Esophagus muscularis mucosa (tissue), 4 donors: ENCODE data around the gene TBC1D22A. TPM values are rescaled to one million over a fixed set of nuclear protein-coding genes. Genes with fewer than 3 reads are reported as not detected.

Source experiments
- DNase-seq: peaks from one replicate; pipeline ENCODE4 v3.0.0-alpha.2; 2017; ENCODE audit errors: extremely low spot score
- H3K27ac ChIP-seq, 4 donors: fragments of 200-600 bp; sonication (generic); replicated peaks in 1 of 4; 1 replicate in 3 of 4; 2 replicates in 1 of 4; pipeline ENCODE4 v1.5.1; 2016 to 2019; ENCODE audit warnings: mild to moderate bottlenecking in 1 of 4
- H3K27me3 ChIP-seq, 4 donors: fragments of 200-600 bp; sonication (generic); one replicate each; pipeline versions ENCODE4 v1.5.1 to v1.6.0; 2016 to 2019
- H3K36me3 ChIP-seq, 4 donors: fragments of 200-600 bp; sonication (generic); one replicate each; pipeline ENCODE4 v1.5.1; 2016 to 2019
- H3K4me1 ChIP-seq, 4 donors: fragments of 200-600 bp; sonication (generic); one replicate each; pipeline ENCODE4 v1.5.1; 2016 to 2019
- H3K4me3 ChIP-seq, 4 donors: fragments of 200-600 bp; sonication (generic); 1 replicate in 2 of 4; 2 replicates in 2 of 4; pipeline ENCODE4 v1.5.1; 2016 to 2019; ENCODE audit warnings: mild to moderate bottlenecking in 4 of 4, moderate library complexity in 1 of 4
- H3K9me3 ChIP-seq, 4 donors: fragments of 200-600 bp; sonication (generic); 1 replicate in 3 of 4; 2 replicates in 1 of 4; pipeline ENCODE4 v1.5.1; 2016 to 2019
- EP300 ChIP-seq: sonication (generic); formaldehyde crosslinking; IDR thresholded peaks from one replicate; pipeline ENCODE4 v1.6.1; 2017; ENCODE audit warnings: antibody characterized with exemption
- POLR2A ChIP-seq: fragments of 450-650 bp; IDR thresholded peaks from one replicate; pipeline ENCODE4 v1.6.1; 2017; ENCODE audit warnings: antibody characterized with exemption, moderate library complexity, mild to moderate bottlenecking, low read depth
- POLR2AphosphoS5 ChIP-seq, 2 donors: sonication (generic); formaldehyde crosslinking; IDR thresholded peaks; one replicate each; pipeline ENCODE4 v1.6.1; 2017; ENCODE audit warnings: antibody characterized with exemption in 2 of 2
- WGBS: methylation state at CpG from one replicate; pipeline ENCODE4 v1.1.5; 2018; 5-methylcytosine and 5-hydroxymethylcytosine counted together
- intact Hi-C: fragments of 100-400 bp; cut with DNase I; formaldehyde crosslinking; loops from one replicate; pipeline ENCODE4 v1.15.1; 2023
- total RNA-seq, 4 donors: library from RNA; depleted of rRNA; stranded (reverse); fragments of >200 nt; gene quantifications; one replicate each; pipeline versions ENCODE4 v1.1.0 to v1.2.1, GENCODE V29; 2016
- TF ChIP-seq, protein P1 (sequence below), 3 experiments: fragments of 200-600 bp in 2 of 3; fragments of 450-650 bp in 1 of 3; sonication (generic) in 2 of 3; IDR thresholded peaks; one replicate each; pipeline ENCODE4 v1.5.1; 2017 to 2019; ENCODE audit warnings: antibody characterized with exemption in 3 of 3, mild to moderate bottlenecking in 2 of 3, moderate library complexity in 1 of 3

Gene TBC1D22A
- total RNA-seq, 4 donors from 2014 or later, result 15.2 to 20.7 (median 18.8) TPM

GRCh38 chr22:46795845-46796565, 33.6 kb downstream of the TBC1D22A start:
- DNase-seq, result no peak
- Histone ChIP-seq H3K4me3 (no peak overlapping the region), H3K4me1 (peaks cover 19 to 29% (median 23%) of the 10 kb centered on the region in 4 donors), H3K9me3 (no peaks in the 10 kb centered on the region), H3K36me3 (peaks cover 17 to 81% (median 63%) of the 10 kb centered on the region in 4 donors), H3K27ac (no peak overlapping the region), H3K27me3 (no peaks in the 10 kb centered on the region)
- TF ChIP-seq, protein P1, sequence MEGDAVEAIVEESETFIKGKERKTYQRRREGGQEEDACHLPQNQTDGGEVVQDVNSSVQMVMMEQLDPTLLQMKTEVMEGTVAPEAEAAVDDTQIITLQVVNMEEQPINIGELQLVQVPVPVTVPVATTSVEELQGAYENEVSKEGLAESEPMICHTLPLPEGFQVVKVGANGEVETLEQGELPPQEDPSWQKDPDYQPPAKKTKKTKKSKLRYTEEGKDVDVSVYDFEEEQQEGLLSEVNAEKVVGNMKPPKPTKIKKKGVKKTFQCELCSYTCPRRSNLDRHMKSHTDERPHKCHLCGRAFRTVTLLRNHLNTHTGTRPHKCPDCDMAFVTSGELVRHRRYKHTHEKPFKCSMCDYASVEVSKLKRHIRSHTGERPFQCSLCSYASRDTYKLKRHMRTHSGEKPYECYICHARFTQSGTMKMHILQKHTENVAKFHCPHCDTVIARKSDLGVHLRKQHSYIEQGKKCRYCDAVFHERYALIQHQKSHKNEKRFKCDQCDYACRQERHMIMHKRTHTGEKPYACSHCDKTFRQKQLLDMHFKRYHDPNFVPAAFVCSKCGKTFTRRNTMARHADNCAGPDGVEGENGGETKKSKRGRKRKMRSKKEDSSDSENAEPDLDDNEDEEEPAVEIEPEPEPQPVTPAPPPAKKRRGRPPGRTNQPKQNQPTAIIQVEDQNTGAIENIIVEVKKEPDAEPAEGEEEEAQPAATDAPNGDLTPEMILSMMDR (IDR thresholded peaks at IDR 0.05), result no peak
- TF ChIP-seq EP300, result no peak
- no peak for TF ChIP-seq POLR2A
- no peak for TF ChIP-seq POLR2AphosphoS5 (IDR thresholded peaks at IDR 0.05)
- intact Hi-C loops, result no loop called here
- 90% methylated on average over 15 of the region's 15 CpGs for WGBS

DNA sequence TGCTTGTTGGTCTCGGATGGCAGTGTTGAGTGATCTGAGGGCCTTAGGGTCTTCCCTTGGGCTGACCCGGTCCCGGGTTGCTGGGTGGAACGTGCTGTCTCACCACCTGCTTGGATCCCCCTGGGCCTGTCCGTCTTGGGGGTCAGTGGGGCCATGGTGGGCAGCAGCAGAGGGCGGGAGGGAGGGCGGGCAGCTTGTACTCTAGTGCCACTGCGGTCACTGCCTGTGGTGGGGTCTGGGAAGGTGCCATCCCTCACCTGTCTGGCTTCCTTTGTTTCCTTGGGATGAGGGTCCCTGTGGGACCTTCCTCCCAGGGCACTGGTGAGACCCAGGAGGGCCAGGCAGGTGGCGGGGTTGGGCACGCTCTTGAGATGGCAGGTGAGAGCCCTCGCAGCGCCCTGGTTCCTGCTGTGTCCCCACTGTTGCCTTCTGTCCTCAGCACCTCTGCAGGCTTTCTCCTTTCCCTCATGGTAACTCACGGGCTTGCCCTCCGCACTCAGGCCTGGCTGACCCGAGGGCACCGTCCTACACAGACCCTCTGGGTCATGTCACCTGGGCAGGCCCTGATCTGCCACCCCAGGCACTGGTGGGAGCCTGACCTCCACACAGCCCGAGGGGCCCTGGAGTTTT, 34.2 kb downstream of the TBC1D22A start:
- 96% methylated on average over 11 of the region's 17 CpGs for WGBS
- H3K27me3 ChIP-seq, result no peaks in the 10 kb centered on the region
- no peaks in the 10 kb centered on the region for H3K9me3 ChIP-seq
- DNase-seq, result no peak
- H3K4me3 ChIP-seq, result no peak overlapping the region
- TF ChIP-seq, protein P1 (IDR thresholded peaks at IDR 0.05), result no peak
- TF ChIP-seq POLR2AphosphoS5 (IDR thresholded peaks at IDR 0.05) (no peak), POLR2A (no peak), EP300 (no peak)
- intact Hi-C loops, result no loop called here
- H3K27ac ChIP-seq, result no peak overlapping the region
- H3K4me1 ChIP-seq, result peaks cover 12 to 23% (median 17%) of the 10 kb centered on the region in 4 donors
- peaks cover 17 to 86% (median 65%) of the 10 kb centered on the region in 4 donors for H3K36me3 ChIP-seq

DNA sequence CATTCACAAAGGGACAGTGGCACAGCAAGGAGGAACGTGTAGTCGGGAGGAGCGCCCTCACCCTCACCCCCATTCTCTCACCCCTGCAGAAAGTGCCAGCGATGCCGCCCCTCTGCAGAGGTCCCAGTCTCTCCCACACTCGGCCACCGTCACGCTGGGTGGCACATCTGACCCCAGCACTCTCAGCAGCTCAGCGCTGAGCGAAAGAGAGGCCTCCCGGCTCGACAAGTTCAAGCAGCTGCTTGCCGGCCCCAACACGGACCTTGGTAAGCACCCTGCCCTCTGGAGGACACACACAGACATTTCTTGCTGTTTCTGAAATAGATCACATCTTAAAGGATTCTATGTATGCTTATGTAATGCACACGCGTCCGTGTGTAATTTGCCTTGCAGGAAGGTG, 34.9 kb downstream of the TBC1D22A start:
- no peak for DNase-seq

GRCh38 chr22:46798041-46798365, 35.6 kb downstream of the TBC1D22A start:
- Histone ChIP-seq H3K4me1 (peaks cover under 1 to 10% (median 8%) of the 10 kb centered on the region in 4 donors), H3K36me3 (peaks cover 17 to 90% (median 69%) of the 10 kb centered on the region in 4 donors), H3K9me3 (no peaks in the 10 kb centered on the region), H3K27me3 (no peaks in the 10 kb centered on the region), H3K4me3 (no peak overlapping the region), H3K27ac (no peak overlapping the region)
- no peak for DNase-seq
- 79% methylated on average over 5 of the region's 5 CpGs for WGBS
- TF ChIP-seq EP300, result no peak
- TF ChIP-seq, protein P1 (IDR thresholded peaks at IDR 0.05), result no peak
- TF ChIP-seq POLR2AphosphoS5 (IDR thresholded peaks at IDR 0.05), result no peak
- TF ChIP-seq POLR2A, result no peak
- intact Hi-C loops, result no loop called here

More for the DNA sequence above, 34.9 kb downstream of the TBC1D22A start:
- no peak for TF ChIP-seq POLR2A
- intact Hi-C loops, result no loop called here
- H3K9me3 ChIP-seq, result no peaks in the 10 kb centered on the region
- no peaks in the 10 kb centered on the region for H3K27me3 ChIP-seq
- no peak overlapping the region for H3K4me3 ChIP-seq
- peaks cover 17 to 90% (median 71%) of the 10 kb centered on the region in 4 donors for H3K36me3 ChIP-seq
- 85% methylated on average over 15 of the region's 17 CpGs for WGBS
- peaks cover 5 to 16% (median 11%) of the 10 kb centered on the region in 4 donors for H3K4me1 ChIP-seq
- no peak overlapping the region for H3K27ac ChIP-seq

GRCh38 chr22:46798366-46799350, 36.2 kb downstream of the TBC1D22A start:
- Histone ChIP-seq H3K4me3 (no peak overlapping the region), H3K27ac (no peak overlapping the region), H3K4me1 (peaks cover 5 to 15% (median 12%) of the 10 kb centered on the region in 4 donors), H3K36me3 (peaks cover 12 to 83% (median 62%) of the 10 kb centered on the region in 4 donors), H3K9me3 (no peaks in the 10 kb centered on the region), H3K27me3 (no peaks in the 10 kb centered on the region)
- 52% methylated on average over 24 of the region's 27 CpGs for WGBS
- intact Hi-C loops, result no loop called here
- DNase-seq, result no peak
- TF ChIP-seq, protein P1 (IDR thresholded peaks at IDR 0.05), result peak in 2 of 3 experiments; percentile 89 to 91
- TF ChIP-seq EP300, result no peak
